ENCODE data around the gene PDXDC1. TPM values are rescaled to one million over a fixed set of nuclear protein-coding genes. Genes with fewer than 3 reads are reported as not detected.
"Not testable (repeated sequence)": the region's sequence is repeated elsewhere in the genome, so short reads cannot be mapped to it uniquely, and the experiment has no call there.

PDXDC1 gene
- total RNA-seq, 1 donor from 2014 or later, result 68.9 TPM

GRCh38 chr16:15059324-15059723 lies 84.5 kb downstream of the PDXDC1 start:
- TF ChIP-seq CTCF (IDR thresholded peaks at IDR 0.05), result no peak
- no peak overlapping the region for H3K27ac Mint-ChIP-seq
- DNase-seq, result no peak
- H3K27me3 Mint-ChIP-seq, result no peaks in the 10 kb centered on the region
- H3K36me3 Mint-ChIP-seq (ENCODE audit: low read depth), result peaks cover 51% of the 10 kb centered on the region
- H3K9me3 Mint-ChIP-seq, result no peaks in the 10 kb centered on the region
- CTCF ChIA-PET, result interaction anchor here (0.9 kb wide), 1 partner anchor 13 kb away, joined by 4 read pairs; no protein-coding TSS in a partner anchor
- no peak overlapping the region for H3K4me3 Mint-ChIP-seq
- intact Hi-C loops (cut with micrococcal nuclease), result no loop called here
- POLR2A ChIA-PET, result no interaction called here
- peaks cover 10% of the 10 kb centered on the region for H3K4me1 Mint-ChIP-seq
- no peak for ATAC-seq (ENCODE audit: low read depth)

- H3K27me3 Mint-ChIP-seq; H3K27ac Mint-ChIP-seq; H3K4me3 Mint-ChIP-seq; intact Hi-C loops (cut with micrococcal nuclease); H3K9me3 Mint-ChIP-seq; ATAC-seq (ENCODE audit: low read depth); H3K4me1 Mint-ChIP-seq; DNase-seq: not testable (repeated sequence)
- ChIA-PET POLR2A (interaction anchor here (0.5 kb wide), 1 partner anchor 10 kb away, joined by 5 read pairs; no protein-coding TSS in a partner anchor), CTCF (interaction anchor here (1.1 kb wide), 1 partner anchor 10 kb away, joined by 5 read pairs; no protein-coding TSS in a partner anchor)
- peaks cover 64% of the 10 kb centered on the region for H3K36me3 Mint-ChIP-seq (ENCODE audit: low read depth)
These were observed 87.4 kb downstream of the PDXDC1 start for GRCh38 chr16:15062085-15062810.

- DNase-seq; intact Hi-C loops (cut with micrococcal nuclease); H3K4me3 Mint-ChIP-seq; H3K27ac Mint-ChIP-seq; ATAC-seq (ENCODE audit: low read depth); H3K4me1 Mint-ChIP-seq; H3K9me3 Mint-ChIP-seq; POLR2A ChIA-PET; H3K27me3 Mint-ChIP-seq; CTCF ChIA-PET: not testable (repeated sequence)
- peaks cover 66% of the 10 kb centered on the region for H3K36me3 Mint-ChIP-seq (ENCODE audit: low read depth)
These were observed 91.1 kb downstream of the PDXDC1 start for GRCh38 chr16:15065961-15066360.

- H3K9me3 Mint-ChIP-seq; H3K27me3 Mint-ChIP-seq; POLR2A ChIA-PET; H3K4me1 Mint-ChIP-seq; H3K27ac Mint-ChIP-seq; intact Hi-C loops (cut with micrococcal nuclease); CTCF ChIA-PET; H3K4me3 Mint-ChIP-seq; ATAC-seq (ENCODE audit: low read depth); DNase-seq: not testable (repeated sequence)
- peaks cover 63% of the 10 kb centered on the region for H3K36me3 Mint-ChIP-seq (ENCODE audit: low read depth)
These were observed 91.9 kb downstream of the PDXDC1 start for GRCh38 chr16:15066690-15067089.

- H3K27ac Mint-ChIP-seq; intact Hi-C loops (cut with micrococcal nuclease); H3K4me3 Mint-ChIP-seq; ATAC-seq (ENCODE audit: low read depth); POLR2A ChIA-PET; H3K27me3 Mint-ChIP-seq; H3K4me1 Mint-ChIP-seq; DNase-seq; CTCF ChIA-PET; H3K9me3 Mint-ChIP-seq: not testable (repeated sequence)
- peaks cover 70% of the 10 kb centered on the region for H3K36me3 Mint-ChIP-seq (ENCODE audit: low read depth)
These were observed 96.2 kb downstream of the PDXDC1 start for GRCh38 chr16:15071013-15071412.

GRCh38 chr16:15071916-15072769 lies 97.3 kb downstream of the PDXDC1 start:
- DNase-seq; H3K27me3 Mint-ChIP-seq; H3K9me3 Mint-ChIP-seq; H3K4me3 Mint-ChIP-seq; intact Hi-C loops (cut with micrococcal nuclease); H3K27ac Mint-ChIP-seq; H3K4me1 Mint-ChIP-seq: not testable (repeated sequence)
- ChIA-PET CTCF (interaction anchor here (1.1 to 1.8 kb wide), 3 partner anchors 10 to 22 kb away, joined by 4 to 5 read pairs (median 4); no protein-coding TSS in a partner anchor), POLR2A (interaction anchor here (0.7 kb wide), 1 partner anchor 10 kb away, joined by 5 read pairs; no protein-coding TSS in a partner anchor)
- ATAC-seq (ENCODE audit: low read depth), result peak; percentile 72
- H3K36me3 Mint-ChIP-seq (ENCODE audit: low read depth), result peaks cover 78% of the 10 kb centered on the region

GRCh38 chr16:15073101-15073500 lies 98.3 kb downstream of the PDXDC1 start:
- intact Hi-C loops (cut with micrococcal nuclease), result no loop called here
- H3K4me3 Mint-ChIP-seq, result no peak overlapping the region
- H3K4me1 Mint-ChIP-seq, result no peaks in the 10 kb centered on the region
- ATAC-seq (ENCODE audit: low read depth) (no peak), DNase-seq (no peak)
- H3K27ac Mint-ChIP-seq, result no peak overlapping the region
- ChIA-PET POLR2A (no interaction called here), CTCF (interaction anchor here (1.1 to 1.8 kb wide), 3 partner anchors 11 to 23 kb away, joined by 4 to 5 read pairs (median 4); no protein-coding TSS in a partner anchor)
- peaks cover 84% of the 10 kb centered on the region for H3K36me3 Mint-ChIP-seq (ENCODE audit: low read depth)
- H3K9me3 Mint-ChIP-seq, result no peaks in the 10 kb centered on the region
- H3K27me3 Mint-ChIP-seq, result no peaks in the 10 kb centered on the region
- TF ChIP-seq CTCF (IDR thresholded peaks at IDR 0.05), result no peak

- ATAC-seq (ENCODE audit: low read depth); H3K4me3 Mint-ChIP-seq; H3K27me3 Mint-ChIP-seq; POLR2A ChIA-PET; H3K9me3 Mint-ChIP-seq; H3K27ac Mint-ChIP-seq; intact Hi-C loops (cut with micrococcal nuclease); H3K4me1 Mint-ChIP-seq; CTCF ChIA-PET; DNase-seq: not testable (repeated sequence)
- peaks cover 85% of the 10 kb centered on the region for H3K36me3 Mint-ChIP-seq (ENCODE audit: low read depth)
These were observed 101.3 kb downstream of the PDXDC1 start for GRCh38 chr16:15076161-15076560.

- DNase-seq, H3K9me3 Mint-ChIP-seq: not testable (repeated sequence)
These were observed 106.1 kb downstream of the PDXDC1 start for GRCh38 chr16:15080883-15081282.

GRCh38 chr16:15082788-15083187 lies 108.0 kb downstream of the PDXDC1 start:
- H3K27me3 Mint-ChIP-seq; intact Hi-C loops (cut with micrococcal nuclease); CTCF ChIA-PET; POLR2A ChIA-PET; H3K27ac Mint-ChIP-seq; H3K4me1 Mint-ChIP-seq; DNase-seq; H3K9me3 Mint-ChIP-seq; ATAC-seq (ENCODE audit: low read depth); H3K4me3 Mint-ChIP-seq: not testable (repeated sequence)
- H3K36me3 Mint-ChIP-seq (ENCODE audit: low read depth), result peaks cover 64% of the 10 kb centered on the region

More at GRCh38 chr16:15080883-15081282, 106.1 kb downstream of the PDXDC1 start:
- H3K36me3 Mint-ChIP-seq (ENCODE audit: low read depth), result peaks cover 72% of the 10 kb centered on the region
- H3K27ac Mint-ChIP-seq; intact Hi-C loops (cut with micrococcal nuclease); H3K4me1 Mint-ChIP-seq; H3K4me3 Mint-ChIP-seq; H3K27me3 Mint-ChIP-seq; ATAC-seq (ENCODE audit: low read depth); CTCF ChIA-PET; POLR2A ChIA-PET: not testable (repeated sequence)

Measured in activated B cell treated with CpG ODN at 0.5 μM for 24 hours (primary cell).